GM19023 (cell line): ENCODE measurements around the gene SLC26A1.
"Not testable (repeated sequence)": the region's sequence is repeated elsewhere in the genome, so short reads cannot be mapped to it uniquely, and the experiment has no call there.

Experiments used
- ATAC-seq: cut with Tn5 transposase; IDR thresholded peaks from one replicate; pipeline ENCODE4 v1.9.1; 2021; ENCODE audit warnings: mild to moderate bottlenecking, moderate library complexity; ENCODE audit not compliant: unreplicated experiment

Gene SLC26A1

DNA sequence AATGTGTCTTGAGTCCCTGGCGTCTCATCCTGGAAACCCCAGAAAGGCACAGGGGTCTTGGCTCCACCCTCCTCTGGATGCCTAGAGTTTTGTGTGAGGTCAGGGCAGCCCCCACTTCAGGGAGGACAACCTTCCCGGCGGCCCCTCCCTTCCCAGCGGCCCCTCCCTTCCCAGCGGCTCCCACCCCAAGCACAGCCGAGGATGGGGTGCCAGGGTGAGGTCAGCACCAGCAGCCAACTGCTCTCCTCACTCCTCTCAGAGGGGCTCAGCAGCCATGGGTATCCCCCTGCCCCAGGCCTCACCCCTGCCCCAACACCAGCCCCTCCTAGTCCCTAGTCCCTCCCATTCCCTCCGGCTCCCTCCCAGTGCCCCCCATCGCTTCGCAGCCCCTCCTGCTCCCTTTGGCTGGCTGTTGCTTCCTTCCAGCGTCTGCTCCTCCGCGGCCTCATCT, 37.2 kb downstream of the SLC26A1 start:
- ATAC-seq, result no peak

DNA sequence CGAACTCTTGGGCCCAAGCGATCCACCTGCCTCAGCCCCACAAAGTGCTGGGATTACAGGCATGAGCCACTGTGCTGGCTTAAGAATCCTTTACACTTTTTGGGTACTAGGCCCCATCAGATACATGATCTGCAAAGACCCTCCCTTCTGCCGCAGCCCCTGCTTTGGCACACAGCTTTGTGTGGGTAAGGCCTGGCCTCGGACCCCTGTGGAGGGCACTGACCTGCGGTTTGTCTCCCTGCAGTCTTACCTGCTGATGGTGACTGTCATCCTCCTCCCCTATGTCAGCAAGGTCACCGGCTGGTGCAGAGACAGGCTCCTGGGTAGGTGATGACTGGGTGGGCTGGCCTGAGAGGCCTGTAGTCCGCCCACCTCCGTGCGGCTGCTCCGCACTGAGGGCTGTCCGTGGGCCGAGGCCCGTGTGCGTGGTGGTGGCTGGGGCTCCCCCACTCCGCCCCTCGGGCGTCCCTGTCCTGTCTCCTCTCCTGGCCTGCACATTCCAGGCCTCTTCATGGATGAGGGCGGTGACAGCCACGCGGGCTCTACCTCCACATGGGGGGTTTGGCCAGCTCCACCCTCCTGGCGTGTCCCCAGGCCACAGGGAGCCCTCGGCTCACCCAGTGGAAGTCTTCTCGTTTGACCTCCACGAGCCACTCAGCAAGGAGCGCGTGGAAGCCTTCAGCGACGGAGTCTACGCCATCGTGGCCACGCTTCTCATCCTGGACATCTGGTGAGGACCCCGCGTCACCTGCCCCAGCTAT, 37.9 kb downstream of the SLC26A1 start:
- ATAC-seq, result no peak

DNA sequence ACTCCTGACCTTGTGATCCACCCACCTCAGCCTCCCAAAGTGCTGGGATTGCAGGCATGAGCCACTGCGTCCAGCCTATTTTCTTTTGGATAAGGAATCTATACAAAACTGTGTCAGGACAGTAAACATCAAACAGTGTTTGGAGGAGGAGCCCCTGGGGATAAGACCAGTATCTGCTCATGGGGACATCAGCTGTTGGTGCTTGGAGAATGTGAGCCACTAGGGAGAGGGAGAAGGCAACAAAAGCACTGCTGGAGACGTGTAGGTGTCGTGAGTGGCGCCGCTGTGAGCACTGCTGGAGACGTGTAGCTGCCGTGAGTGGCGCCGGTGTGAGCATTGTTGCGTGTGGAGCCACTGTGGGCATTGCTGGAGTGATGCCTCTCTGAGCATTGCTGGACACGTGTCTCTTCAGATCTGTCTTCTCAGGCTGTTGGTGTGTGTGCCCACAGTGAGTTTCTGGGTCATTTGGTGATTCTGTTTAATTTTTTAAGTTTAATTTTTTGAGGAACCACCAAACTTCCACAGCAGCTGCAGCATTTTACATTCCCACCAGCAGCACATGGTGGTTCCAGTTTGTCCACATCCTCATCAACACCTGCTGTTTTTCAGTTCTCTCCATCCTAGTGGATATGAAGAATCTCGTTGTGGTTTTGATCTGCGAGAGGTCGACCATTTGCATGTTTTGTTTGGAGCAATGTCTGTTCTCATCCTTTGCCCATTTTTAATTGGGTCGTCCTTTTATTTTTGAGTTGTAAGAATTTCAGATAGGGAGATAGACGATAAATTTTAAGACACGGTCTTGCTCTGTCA, 38.8 kb downstream of the SLC26A1 start:
- no peak for ATAC-seq

DNA sequence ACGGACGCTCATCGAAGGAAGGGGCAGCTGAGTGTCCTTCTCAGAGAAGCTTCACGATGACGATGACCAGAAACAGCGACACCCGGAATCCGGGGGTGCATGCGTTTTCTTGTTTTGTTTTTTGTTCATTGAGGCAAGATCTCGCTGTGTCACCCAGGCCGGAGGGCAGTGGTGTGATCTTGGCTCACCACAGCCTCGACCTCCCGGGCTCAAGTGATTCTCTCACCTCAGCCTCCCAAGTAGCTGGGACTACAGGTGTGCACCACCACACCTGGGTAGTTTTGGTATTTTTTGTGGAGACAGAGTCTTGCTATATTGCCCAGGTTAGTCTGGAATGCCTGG, 39.7 kb downstream of the SLC26A1 start:
- ATAC-seq, result no peak

DNA sequence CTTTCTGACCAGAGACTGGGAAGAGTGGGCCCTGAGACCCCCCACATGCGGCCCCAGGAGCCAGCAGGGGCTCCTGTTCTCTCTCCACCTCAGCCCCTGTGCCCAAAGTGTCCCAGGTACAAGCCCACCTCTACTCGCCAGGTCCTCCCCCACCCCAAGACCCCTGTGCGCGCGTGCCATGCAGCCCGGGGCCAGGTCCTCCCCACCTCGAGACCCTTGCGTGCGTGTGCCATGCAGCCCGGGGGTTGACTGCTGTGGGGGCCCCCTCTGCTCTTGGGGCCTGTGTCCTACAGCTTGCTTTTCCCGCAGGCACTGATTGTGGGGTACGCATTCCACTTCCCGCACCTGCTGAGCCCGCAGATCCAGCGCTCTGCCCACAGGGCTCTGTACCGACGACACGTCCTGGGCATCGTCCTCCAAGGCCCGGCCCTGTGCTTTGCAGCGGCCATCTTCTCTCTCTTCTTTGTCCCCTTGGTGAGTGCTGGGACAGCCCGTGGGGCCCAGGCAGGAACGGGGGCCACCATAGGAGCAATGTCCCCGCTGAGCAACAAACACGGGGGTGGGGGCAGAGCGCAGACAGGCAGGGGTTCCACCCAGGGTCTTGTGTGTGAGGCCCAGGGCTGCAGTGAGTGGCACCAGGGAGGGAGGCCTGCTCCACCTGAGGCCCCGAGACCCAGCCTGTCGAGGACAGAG, 40.2 kb downstream of the SLC26A1 start:
- no peak for ATAC-seq

DNA sequence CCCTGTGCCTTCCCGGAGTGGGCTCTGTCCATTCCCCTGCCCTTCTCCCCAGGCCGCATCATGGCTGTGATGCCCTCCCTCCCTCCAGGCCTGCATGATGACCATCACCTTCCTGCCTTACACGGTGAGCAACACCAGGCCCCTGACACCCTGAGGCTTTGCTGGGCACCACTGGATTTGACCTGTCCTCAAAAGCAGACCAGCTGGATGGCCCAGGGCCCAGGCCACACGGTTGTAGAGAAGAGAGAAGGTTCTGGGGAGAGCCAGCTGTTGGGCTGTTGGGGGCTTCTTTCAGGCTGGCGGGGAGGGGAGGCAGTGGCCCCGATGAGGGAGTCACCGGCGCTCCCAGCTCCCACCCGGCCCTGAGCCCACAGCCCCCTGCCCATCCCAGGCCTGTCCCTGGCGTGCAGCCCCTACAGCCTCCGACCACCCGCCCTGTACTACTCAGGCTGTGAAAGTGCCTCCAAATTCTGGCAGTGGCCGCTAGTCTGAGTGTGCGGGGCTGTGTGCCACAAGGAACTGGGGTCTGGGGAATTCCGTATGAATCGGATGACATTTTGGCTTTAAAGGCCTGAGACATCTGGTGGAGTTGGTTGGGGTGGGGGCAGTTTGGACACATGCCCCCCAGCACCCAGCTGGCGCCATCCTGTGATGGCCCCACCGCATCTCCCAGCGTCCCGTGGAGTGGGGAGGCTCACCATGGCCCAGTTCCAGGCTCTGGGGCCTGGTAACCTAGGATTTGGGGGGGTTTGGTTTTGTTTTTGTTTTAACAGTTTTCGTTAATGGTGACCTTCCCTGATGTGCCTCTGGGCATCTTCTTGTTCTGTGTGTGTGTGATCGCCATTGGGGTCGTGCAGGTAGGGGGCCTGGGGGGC, 41.4 kb downstream of the SLC26A1 start:
- no peak for ATAC-seq

DNA sequence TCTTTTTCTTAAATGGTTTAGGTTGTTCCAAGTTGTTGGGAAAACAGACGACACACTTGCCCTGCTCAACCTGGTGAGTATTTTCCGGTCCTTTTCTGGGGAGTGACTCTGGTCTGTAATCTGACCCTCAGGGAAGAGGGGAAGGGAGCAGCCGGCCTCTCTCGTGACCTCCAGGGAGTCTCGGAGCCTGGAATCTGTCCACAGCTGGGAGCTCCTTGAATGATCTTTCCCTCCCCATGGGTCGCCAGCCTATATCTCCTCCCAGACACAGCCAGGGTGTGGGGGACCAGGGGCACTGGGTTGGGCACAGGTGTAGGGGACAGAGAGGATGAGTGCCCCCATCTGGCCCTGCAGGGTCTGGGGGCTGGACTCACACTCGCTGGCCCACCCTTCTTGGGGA, 42.0 kb downstream of the SLC26A1 start:
- no peak for ATAC-seq

DNA sequence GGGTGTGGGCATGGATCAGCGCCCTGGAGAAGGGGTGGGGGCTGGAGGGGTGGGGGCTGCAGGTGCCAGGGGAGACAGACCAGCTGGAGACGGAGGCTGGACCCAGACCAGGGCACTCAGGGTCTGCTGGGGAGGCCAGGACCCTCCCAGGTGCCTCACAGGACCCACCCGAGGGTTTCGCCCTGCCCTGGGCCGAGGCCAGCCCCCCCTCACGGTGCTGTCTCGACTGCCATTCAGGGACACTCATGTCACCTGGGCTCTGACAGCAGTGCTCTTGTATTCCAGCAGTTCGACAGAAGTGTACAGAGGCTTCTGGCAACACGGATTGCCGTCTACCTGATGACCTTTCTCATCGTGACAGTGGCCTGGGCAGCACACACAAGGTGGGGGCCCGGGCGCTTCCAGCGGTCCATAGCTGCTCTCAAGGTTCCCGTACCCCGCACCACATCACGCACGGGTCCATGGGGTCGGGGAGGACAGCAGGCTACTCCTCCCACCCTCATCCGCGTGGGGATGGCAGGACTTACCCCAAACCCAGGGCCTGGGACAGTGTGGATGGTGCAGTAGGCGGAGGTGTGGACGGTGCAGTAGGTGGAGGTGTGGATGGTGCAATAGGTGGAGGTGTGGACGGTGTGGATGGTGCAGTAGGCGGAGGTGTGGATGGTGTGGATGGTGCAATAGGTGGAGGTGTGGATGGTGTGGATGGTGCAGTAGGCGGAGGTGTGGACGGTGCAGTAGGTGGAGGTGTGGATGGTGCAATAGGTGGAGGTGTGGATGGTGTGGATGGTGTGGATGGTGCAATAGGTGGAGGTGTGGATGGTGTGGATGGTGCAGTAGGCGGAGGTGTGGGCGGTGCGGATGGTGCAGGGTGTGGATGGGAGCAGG, 42.8 kb downstream of the SLC26A1 start:
- ATAC-seq, result no peak

DNA sequence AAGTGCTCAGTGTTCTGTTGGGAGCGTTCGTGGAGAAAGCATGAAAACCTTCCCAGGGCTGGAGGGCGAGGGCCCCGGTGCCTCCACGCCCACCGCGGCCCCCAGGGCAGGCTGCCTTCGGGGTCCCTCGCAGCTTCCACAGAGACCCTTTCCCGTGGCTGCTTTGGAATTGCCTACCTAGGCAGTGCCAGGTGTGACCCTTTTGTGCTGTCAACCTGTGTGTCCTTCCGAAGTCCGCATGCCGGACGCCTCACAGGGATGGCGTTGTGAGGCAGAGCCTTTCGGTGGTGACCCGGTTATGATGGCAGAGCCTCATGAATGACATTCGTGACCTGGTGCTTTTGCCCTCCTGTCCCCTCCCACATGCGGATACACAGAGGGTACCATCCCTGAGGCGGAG, 43.5 kb downstream of the SLC26A1 start:
- ATAC-seq, result no peak

DNA sequence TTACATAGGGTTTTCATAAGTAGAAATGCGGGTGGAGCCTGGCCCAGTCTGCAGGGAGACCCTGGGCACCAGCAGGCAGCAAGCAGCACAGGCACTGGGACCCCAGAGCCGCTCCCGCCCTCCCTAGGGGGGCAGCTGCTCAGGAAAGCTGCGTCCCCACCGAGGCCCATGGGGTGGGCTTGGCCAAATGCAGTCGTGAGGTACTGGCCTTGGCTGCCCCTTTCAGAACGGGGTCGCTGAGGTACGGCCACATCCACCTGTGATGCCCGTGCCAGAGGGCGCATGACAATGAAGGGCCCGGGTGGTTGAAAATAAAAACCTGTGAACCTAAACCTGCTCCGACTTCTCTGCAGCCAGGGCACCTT, 44.3 kb downstream of the SLC26A1 start:
- no peak for ATAC-seq

DNA sequence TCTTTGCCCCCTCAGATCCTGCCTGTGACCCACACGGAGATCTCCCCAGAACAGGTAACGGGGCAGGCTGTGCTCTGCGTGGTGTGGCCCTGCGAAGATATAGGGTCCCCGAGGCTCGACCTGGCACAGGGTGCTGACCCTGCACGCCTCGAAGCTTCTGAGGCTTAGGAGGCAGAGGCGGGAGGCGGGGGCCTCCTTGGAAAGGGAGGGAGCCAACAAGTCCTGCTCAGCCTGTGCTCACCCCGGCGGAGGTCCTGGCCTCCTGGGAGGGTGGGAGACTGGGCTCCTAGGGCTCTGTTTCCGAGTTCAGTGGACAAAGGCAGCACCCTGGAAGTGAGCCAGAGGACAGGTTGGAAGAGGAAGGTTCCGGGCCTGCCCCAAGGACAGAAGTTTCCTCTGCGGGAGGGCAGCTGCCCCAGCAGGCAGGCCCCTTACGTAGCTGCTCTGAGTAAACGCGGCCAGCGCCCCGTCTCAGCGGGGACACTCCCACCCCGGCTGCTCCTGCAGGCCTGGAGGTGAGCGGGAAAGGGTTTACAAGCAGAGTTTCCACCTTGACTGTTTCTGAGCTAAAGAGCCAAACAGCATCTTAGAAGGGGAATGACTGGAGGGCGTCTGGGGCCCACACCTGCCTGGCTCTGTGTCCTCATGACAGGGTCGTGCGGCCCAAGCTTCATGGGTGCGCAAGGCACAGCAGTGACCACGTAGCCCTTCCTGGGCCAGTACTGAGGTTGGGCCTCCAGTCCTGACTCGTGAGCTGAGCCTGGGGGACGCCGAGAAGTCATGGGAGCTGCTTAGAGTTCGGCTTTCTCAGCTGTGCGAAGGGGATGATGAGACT, 44.9 kb downstream of the SLC26A1 start:
- no peak for ATAC-seq

DNA sequence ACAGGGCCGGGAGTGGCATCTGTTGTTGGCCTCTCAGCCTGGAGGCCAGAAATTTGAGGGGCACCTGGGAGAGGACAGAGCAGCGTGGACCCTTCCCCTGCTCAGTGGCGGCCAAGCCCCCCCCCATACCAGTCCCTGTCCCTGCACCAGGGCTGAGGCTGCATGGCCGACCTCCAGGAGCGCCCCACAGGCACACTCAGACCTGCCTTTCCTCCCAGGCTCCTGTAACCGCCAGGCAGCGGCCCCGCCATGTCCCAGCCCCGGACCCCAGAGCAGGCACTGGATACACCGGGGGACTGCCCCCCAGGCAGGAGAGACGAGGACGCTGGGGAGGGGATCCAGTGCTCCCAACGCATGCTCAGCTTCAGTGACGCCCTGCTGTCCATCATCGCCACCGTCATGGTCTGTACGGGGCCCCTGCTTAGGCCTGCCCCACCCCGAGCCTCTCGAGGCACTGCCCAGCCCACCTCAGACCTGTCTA, 45.7 kb downstream of the SLC26A1 start:
- ATAC-seq, result no peak

DNA sequence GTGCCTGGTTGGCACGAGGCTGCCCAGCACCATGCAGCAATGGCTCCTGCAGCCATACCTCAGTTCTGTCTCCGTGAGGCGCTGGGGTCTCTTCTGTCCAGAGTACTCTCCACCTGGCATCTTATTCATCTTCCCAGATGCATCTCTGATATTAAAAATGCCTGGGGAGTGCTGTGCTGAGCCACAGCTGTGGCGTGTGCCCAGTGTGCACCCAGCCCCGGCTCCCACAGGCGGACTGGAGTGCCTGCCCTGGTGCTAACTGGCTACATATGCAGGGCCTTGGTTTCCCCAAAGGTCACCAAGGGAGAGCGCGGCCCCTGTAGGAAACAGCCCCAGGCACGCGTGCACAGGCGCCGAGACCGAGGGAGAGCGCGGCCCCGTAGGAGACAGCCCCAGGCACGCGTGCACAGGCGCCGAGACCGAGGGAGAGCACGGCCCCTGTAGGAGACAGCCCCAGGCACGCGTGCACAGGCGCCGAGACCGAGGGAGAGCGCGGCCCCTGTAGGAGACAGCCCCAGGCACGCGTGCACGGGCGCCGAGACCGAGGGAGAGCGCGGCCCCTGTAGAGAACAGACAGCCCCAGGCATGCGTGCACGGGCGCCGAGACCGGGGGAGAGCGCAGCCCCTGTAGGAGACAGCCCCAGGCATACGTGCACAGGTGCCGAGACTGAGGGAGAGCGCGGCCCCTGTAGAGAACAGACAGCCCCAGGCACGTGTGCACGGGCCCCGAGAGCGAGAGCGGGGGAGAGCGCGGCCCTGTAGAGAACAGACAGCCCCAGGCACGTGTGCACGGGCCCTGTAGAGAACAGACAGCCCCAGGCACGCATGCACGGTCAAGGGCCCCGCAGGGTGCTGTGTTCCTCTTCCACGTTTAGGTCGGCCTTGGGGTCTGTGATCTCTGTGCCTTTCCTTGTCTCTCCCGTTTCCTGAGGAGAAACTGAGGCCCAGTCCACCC, 46.4 kb downstream of the SLC26A1 start:
- no peak for ATAC-seq

DNA sequence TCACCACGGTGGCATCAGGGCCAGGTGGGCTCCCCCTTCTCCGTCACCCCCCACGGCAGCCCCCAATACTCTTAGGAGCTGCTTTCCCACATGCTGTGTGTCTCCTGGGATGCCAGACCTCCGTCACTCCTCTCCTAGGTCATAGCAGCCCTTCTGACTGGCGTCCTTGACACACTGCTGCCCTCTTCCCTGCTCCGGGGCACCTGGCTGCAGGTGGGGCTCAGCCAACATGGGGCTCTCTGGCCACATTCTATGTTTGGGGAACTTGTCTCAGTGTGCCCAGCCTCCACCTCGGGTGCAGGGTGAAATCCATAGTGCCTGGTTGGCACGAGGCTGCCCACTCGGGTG, 47.1 kb downstream of the SLC26A1 start:
- no peak for ATAC-seq

DNA sequence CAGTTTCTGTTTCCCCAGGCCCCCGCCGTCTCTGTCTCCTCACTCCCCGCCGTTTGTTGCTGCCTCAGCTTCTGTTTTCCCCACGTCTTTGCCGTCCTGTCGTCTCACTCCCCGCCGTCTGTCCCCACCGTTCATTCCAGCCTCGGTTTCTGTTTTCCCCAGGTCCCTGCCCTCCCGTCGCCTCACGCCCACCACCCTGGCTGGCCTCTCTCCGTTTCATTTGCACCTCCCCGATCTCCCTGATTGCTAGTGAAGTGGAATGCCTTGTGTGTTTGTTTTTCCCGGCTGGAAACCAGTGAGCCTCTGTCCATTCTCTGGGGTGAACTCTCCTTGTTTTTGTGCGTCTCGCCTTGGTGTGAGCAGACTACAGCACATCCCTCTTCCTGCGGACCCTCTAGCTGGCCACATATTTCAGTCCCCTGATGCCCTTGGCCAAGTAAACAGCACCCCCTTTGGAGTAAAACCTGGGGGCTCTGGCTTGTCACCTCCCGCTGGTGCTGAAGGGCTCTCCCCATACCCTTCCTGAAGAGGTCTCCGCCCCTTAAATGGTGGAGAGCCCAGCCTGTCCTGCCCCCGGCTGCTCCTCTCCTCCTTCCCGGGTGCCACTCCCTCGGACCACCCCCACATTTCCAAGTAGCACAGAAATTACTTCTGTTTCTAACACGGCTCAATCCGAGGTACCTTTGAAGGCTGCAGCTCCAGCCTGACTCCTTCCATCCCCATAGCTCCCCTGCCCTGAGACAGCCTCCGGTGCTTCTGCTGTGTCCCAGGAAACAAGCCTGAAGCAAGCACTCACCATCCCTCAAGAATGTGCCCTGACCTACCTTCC, 47.7 kb downstream of the SLC26A1 start:
- no peak for ATAC-seq

DNA sequence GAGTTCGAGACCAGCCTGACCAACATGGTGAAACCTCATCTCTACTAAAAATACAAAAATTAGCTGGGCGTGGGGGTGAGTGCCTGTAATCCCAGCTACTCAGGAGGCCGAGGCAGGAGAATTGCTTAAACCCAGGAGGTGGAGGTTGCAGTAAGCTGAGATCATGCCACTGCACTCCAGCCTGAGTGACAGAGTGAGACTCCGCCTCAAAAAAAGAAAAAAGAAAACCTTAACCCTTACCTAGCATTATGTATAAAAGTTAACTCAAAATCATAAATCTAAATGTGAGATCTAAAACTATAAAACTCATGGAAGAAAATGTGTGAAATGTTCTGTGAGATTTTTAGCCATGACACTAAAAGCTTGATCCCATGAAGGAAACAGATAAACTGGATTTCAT, 53.7 kb downstream of the SLC26A1 start:
- not testable (repeated sequence) for ATAC-seq
